ENCODE measurements around the gene SFXN2. TPM values are rescaled to one million over a fixed set of nuclear protein-coding genes. Genes with fewer than 3 reads are reported as not detected.

The SFXN2 gene
- total RNA-seq, 4 donors from 2014 or later, result 1.2 to 4.0 (median 2.9) TPM

DNA sequence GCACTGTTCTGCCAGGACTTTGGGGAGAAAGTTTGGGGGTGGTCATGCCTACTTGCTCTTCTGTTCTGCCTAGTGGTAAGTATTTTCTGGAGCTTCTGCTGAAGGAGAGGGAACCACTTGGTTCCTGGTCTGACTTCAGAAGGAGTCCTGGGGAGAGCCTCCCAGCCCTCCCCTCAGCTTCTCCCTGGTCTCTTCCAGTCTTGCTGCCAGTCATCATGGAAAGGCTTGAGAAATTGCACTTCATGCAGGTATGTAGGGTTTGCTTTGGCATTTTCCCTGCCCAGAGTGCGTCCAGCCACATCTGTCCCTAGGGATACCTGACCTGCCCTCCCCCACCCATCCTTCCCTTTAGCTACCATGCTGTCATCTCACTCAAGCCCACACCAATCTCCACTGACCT is 18.2 kb downstream of the SFXN2 start:
- Histone ChIP-seq H3K36me3 (peaks cover 0 to 65% (median 13%) of the 10 kb centered on the region in 4 donors), H3K4me1 (peaks cover 9 to 22% (median 12%) of the 10 kb centered on the region in 4 donors), H3K9me3 (no peaks in the 10 kb centered on the region), H3K27me3 (no peaks in the 10 kb centered on the region), H3K27ac (replicated peaks in 1 of 4) (no peak overlapping the region), H3K4me3 (no peak overlapping the region)
- no peak for TF ChIP-seq POLR2AphosphoS5 (IDR thresholded peaks at IDR 0.05)
- TF ChIP-seq, protein P1, sequence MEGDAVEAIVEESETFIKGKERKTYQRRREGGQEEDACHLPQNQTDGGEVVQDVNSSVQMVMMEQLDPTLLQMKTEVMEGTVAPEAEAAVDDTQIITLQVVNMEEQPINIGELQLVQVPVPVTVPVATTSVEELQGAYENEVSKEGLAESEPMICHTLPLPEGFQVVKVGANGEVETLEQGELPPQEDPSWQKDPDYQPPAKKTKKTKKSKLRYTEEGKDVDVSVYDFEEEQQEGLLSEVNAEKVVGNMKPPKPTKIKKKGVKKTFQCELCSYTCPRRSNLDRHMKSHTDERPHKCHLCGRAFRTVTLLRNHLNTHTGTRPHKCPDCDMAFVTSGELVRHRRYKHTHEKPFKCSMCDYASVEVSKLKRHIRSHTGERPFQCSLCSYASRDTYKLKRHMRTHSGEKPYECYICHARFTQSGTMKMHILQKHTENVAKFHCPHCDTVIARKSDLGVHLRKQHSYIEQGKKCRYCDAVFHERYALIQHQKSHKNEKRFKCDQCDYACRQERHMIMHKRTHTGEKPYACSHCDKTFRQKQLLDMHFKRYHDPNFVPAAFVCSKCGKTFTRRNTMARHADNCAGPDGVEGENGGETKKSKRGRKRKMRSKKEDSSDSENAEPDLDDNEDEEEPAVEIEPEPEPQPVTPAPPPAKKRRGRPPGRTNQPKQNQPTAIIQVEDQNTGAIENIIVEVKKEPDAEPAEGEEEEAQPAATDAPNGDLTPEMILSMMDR (IDR thresholded peaks at IDR 0.05), result no peak
- no peak for TF ChIP-seq EP300 (IDR thresholded peaks at IDR 0.05)
- TF ChIP-seq POLR2A (IDR thresholded peaks at IDR 0.05; ENCODE audit: low read depth), result no peak
- intact Hi-C loops (cut with DNase I), result no loop called here
- WGBS, result 63% methylated on average over 1 of the region's 1 CpG
- no peak for DNase-seq (ENCODE audit: extremely low spot score)

DNA sequence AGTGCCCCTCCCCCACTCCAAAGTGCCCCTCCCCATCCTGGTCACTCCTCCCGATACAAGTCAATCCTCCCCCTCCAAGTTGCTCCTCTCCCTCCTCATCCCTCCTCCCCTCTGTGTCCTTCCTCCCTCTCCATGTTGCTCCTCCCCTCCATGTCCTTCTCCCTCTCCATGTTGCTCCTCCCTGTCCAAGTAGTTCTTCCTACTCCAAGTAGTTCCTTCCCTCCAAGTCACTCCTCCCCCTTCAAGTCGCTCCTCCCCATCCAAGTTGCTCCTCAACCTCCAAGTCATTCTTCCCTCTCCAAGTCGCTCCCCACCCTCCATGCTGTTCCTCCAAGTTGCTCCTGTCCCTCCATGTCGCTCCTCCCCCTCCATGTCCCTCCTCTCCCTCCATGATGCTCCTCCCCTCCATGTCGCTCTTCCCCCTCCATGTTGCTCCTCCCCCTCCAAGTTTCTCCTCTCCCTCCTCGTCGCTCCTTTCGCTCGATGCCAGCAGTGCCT is 20.7 kb downstream of the SFXN2 start:
- Histone ChIP-seq H3K4me1 (peaks cover 0 to 14% (median 3%) of the 10 kb centered on the region in 4 donors), H3K4me3 (no peak overlapping the region), H3K36me3 (peaks cover 0 to 47% (median 11%) of the 10 kb centered on the region in 4 donors), H3K27ac (replicated peaks in 1 of 4) (no peak overlapping the region), H3K9me3 (no peaks in the 10 kb centered on the region), H3K27me3 (no peaks in the 10 kb centered on the region)
- 75% methylated on average over 9 of the region's 9 CpGs for WGBS
- DNase-seq (ENCODE audit: extremely low spot score), result no peak
- TF ChIP-seq EP300 (IDR thresholded peaks at IDR 0.05) (no peak), POLR2AphosphoS5 (IDR thresholded peaks at IDR 0.05) (no peak), POLR2A (IDR thresholded peaks at IDR 0.05; ENCODE audit: low read depth) (no peak)
- TF ChIP-seq, protein P1 (IDR thresholded peaks at IDR 0.05), result no peak
- intact Hi-C loops (cut with DNase I), result no loop called here

DNA sequence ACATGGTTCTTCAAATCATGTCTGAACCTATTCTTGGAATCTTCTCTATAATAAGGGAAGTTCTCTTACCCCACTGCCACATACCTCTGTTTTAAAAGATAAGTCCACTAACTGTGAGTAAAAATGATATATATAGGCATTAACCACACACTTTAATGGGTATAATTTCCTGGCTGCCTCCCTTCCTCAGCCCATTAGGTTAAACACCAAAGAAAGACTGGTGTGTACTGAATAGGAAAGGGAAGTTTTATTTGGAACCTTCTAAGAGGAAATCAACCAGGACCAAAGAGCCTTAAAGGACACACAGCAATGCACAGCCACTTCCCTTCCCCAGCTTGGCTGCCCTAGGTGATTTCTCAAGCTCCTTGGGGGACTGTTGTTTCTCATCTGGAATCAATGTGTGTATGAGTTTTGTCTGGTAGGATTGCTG is 24.3 kb downstream of the SFXN2 start:
- no peaks in the 10 kb centered on the region for H3K27me3 ChIP-seq
- H3K27ac ChIP-seq (replicated peaks in 1 of 4), result no peak overlapping the region
- H3K9me3 ChIP-seq, result no peaks in the 10 kb centered on the region
- no peak overlapping the region for H3K4me3 ChIP-seq
- TF ChIP-seq POLR2AphosphoS5 (IDR thresholded peaks at IDR 0.05) (no peak), EP300 (IDR thresholded peaks at IDR 0.05) (no peak), POLR2A (IDR thresholded peaks at IDR 0.05; ENCODE audit: low read depth) (no peak)
- TF ChIP-seq, protein P1 (IDR thresholded peaks at IDR 0.05), result no peak
- intact Hi-C loops (cut with DNase I), result loop anchor here (1.0 kb wide), 1 partner anchor 14 kb away; no protein-coding TSS in a partner anchor
- no peak for DNase-seq (ENCODE audit: extremely low spot score)
- peaks cover 0 to 19% (median 4%) of the 10 kb centered on the region in 4 donors for H3K36me3 ChIP-seq
- H3K4me1 ChIP-seq, result peaks cover 5 to 19% (median 6%) of the 10 kb centered on the region in 4 donors

DNA sequence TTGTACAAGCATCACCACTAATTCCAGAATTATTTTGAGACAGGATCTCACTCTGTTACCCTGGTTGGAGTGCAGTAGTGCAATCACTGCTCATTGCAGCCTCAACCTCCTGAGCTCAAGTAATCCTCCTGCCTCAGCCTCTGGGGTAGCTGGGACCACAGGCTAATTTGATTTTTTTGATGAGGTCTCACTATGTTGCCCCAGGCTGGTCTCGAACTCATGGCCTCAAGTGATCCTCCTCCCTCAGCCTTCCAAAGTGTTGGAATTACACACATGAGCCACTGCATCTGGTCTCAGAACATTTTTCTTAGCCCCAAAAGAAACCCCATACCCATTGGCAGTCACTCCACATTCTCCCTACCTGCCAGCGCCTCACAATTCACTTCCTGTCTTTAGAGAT is 25.8 kb downstream of the SFXN2 start:
- 95% methylated on average over 2 of the region's 2 CpGs for WGBS
- no peak overlapping the region for H3K4me3 ChIP-seq
- no peak for DNase-seq (ENCODE audit: extremely low spot score)
- H3K9me3 ChIP-seq, result no peaks in the 10 kb centered on the region
- H3K27ac ChIP-seq (replicated peaks in 1 of 4), result no peak overlapping the region
- no peaks in the 10 kb centered on the region for H3K27me3 ChIP-seq
- intact Hi-C loops (cut with DNase I), result loop anchor here (5.0 to 10.0 kb wide), 2 partner anchors 77 to 495 kb away; no protein-coding TSS in a partner anchor
- peaks cover 0 to 12% (median 2%) of the 10 kb centered on the region in 4 donors for H3K36me3 ChIP-seq
- TF ChIP-seq, protein P1 (IDR thresholded peaks at IDR 0.05), result no peak
- TF ChIP-seq POLR2AphosphoS5 (IDR thresholded peaks at IDR 0.05) (no peak), EP300 (IDR thresholded peaks at IDR 0.05) (no peak), POLR2A (IDR thresholded peaks at IDR 0.05; ENCODE audit: low read depth) (no peak)
- peaks cover 13 to 20% (median 14%) of the 10 kb centered on the region in 4 donors for H3K4me1 ChIP-seq
